Upper lobe of left lung (tissue), 6 donors: ENCODE data around the gene TFEB. TPM values are rescaled to one million over a fixed set of nuclear protein-coding genes. Genes with fewer than 3 reads are reported as not detected.
A peak's percentile ranks its signal among the peaks of the same experiment; 100 is the strongest.

Experiments
- ATAC-seq, 2 donors: fragments of 200-7000 bp; cut with Tn5 transposase; one replicate each; pipeline ENCODE4 v1.9.1; 2022; ENCODE audit warnings: mild to moderate bottlenecking in 2 of 2, moderate library complexity in 2 of 2; ENCODE audit not compliant: low FRiP score in 2 of 2
- DNase-seq, 2 donors: peaks; one replicate each; pipeline ENCODE4 v3.0.0-alpha.2; 2019 to 2020
- H3K27ac ChIP-seq, 4 donors: fragments of 200-600 bp; sonication (generic); one replicate each; pipeline ENCODE4 v1.5.1; 2016 to 2019
- H3K27me3 ChIP-seq, 4 donors: fragments of 200-600 bp; sonication (generic); one replicate each; pipeline ENCODE4 v1.5.1; 2017 to 2019
- H3K36me3 ChIP-seq, 4 donors: fragments of 200-600 bp; sonication (generic); one replicate each; pipeline ENCODE4 v1.5.1; 2016 to 2019
- H3K4me1 ChIP-seq, 4 donors: fragments of 200-600 bp; sonication (generic); one replicate each; pipeline ENCODE4 v1.5.1; 2018 to 2019
- H3K4me3 ChIP-seq, 4 donors: fragments of 200-600 bp; sonication (generic); one replicate each; pipeline ENCODE4 v1.5.1; 2017 to 2019; ENCODE audit warnings: mild to moderate bottlenecking in 2 of 4, moderate library complexity in 1 of 4
- H3K9me3 ChIP-seq, 4 donors: fragments of 200-600 bp; sonication (generic); one replicate each; pipeline ENCODE4 v1.5.1; 2018 to 2019
- EP300 ChIP-seq, 4 donors: sonication (generic); formaldehyde crosslinking; IDR thresholded peaks; one replicate each; pipeline ENCODE4 v1.5.1; 2017; ENCODE audit warnings: antibody characterized with exemption in 4 of 4, control low read depth in 2 of 4
- POLR2A ChIP-seq, 4 donors: fragments of 450-650 bp; IDR thresholded peaks; one replicate each; pipeline ENCODE4 v1.5.1; 2016 to 2017; ENCODE audit warnings: antibody characterized with exemption in 4 of 4, mild to moderate bottlenecking in 2 of 4
- POLR2AphosphoS5 ChIP-seq, 2 donors: sonication (generic); formaldehyde crosslinking; IDR thresholded peaks; one replicate each; pipeline ENCODE4 v1.5.1; 2017; ENCODE audit warnings: antibody characterized with exemption in 2 of 2
- WGBS, 2 donors: methylation state at CpG; one replicate each; pipeline ENCODE4 v1.1.5; 2017 to 2018; 5-methylcytosine and 5-hydroxymethylcytosine counted together
- total RNA-seq, 6 donors: library from RNA; depleted of rRNA in 4 of 6; stranded (reverse); fragments of >200 nt in 4 of 6; gene quantifications; one replicate each; pipeline versions ENCODE4 v1.1.0 to v1.2.1, GENCODE V29; 2016 to 2021
- TF ChIP-seq, protein P1 (sequence below), 6 experiments: fragments of 450-650 bp in 4 of 6; fragments of 200-600 bp in 2 of 6; sonication (generic) in 2 of 6; IDR thresholded peaks; one replicate each; pipeline ENCODE4 v1.5.1; 2016 to 2019; ENCODE audit warnings: antibody characterized with exemption in 6 of 6
- donor health status: DM: no; HTN: no; CAD: no; lungs with moderate emphysema.
- donor health status: DM: no; HTN: yes; CAD: no; lungs with severe emphysema.

TFEB gene
- total RNA-seq, 6 donors from 2014 or later: 20.2 to 46.0 (median 27.3) TPM

DNA sequence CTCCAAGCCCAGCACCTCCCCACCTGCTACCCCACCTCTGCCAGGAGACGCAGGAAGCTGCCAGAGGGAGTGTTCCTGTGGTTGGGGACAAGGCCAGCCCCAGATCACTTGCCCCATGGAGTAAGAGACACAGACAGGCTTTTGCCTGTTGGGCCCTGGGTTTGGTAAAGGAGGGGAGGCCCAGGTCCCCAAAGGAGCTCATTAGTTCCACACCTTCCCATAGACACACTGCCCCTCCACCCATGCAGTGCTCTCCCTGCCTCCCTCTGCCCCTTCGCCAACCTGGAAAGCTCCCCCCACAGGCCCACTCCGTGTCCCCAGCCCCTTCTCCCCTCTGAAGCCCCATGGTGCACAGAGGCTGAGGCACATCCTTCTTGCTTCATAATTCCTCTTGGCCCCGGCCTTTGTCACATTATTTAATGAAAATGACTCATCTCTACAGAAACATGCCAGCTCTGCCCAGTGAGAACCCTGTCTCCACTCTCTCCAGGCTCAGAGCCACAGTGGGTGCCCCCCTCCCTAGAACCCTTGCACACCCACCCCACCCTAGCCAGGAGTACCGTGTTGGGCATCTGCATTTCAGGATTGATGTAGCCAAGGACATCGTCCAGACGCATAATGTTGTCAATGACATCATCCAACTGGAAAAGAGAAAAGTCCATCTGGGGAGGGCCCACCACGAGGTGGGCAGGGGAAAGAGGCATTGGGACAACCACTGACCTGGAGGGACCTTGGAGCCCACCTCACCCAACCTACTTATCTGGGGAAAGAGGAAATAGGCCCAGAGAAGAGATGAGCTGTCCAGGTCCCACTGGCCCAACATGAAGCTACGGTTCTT, 46.0 kb downstream of the TFEB start:
- ATAC-seq (no peak), DNase-seq (no peak)
- Histone ChIP-seq H3K27me3 (no peaks in the 10 kb centered on the region), H3K36me3 (peaks cover 21 to 67% (median 50%) of the 10 kb centered on the region in 4 donors), H3K4me1 (peaks cover 0 to 6% (median 2%) of the 10 kb centered on the region in 4 donors), H3K27ac (no peak overlapping the region), H3K9me3 (no peaks in the 10 kb centered on the region), H3K4me3 (no peak overlapping the region)
- 86 to 87% methylated on average over 8 to 9 of the region's 9 CpGs for WGBS, 2 donors
- no peak for TF ChIP-seq POLR2AphosphoS5 (IDR thresholded peaks at IDR 0.05)
- no peak for TF ChIP-seq POLR2A (IDR thresholded peaks at IDR 0.05)
- TF ChIP-seq EP300 (IDR thresholded peaks at IDR 0.05): no peak
- TF ChIP-seq, protein P1, sequence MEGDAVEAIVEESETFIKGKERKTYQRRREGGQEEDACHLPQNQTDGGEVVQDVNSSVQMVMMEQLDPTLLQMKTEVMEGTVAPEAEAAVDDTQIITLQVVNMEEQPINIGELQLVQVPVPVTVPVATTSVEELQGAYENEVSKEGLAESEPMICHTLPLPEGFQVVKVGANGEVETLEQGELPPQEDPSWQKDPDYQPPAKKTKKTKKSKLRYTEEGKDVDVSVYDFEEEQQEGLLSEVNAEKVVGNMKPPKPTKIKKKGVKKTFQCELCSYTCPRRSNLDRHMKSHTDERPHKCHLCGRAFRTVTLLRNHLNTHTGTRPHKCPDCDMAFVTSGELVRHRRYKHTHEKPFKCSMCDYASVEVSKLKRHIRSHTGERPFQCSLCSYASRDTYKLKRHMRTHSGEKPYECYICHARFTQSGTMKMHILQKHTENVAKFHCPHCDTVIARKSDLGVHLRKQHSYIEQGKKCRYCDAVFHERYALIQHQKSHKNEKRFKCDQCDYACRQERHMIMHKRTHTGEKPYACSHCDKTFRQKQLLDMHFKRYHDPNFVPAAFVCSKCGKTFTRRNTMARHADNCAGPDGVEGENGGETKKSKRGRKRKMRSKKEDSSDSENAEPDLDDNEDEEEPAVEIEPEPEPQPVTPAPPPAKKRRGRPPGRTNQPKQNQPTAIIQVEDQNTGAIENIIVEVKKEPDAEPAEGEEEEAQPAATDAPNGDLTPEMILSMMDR (IDR thresholded peaks at IDR 0.05): no peak

DNA sequence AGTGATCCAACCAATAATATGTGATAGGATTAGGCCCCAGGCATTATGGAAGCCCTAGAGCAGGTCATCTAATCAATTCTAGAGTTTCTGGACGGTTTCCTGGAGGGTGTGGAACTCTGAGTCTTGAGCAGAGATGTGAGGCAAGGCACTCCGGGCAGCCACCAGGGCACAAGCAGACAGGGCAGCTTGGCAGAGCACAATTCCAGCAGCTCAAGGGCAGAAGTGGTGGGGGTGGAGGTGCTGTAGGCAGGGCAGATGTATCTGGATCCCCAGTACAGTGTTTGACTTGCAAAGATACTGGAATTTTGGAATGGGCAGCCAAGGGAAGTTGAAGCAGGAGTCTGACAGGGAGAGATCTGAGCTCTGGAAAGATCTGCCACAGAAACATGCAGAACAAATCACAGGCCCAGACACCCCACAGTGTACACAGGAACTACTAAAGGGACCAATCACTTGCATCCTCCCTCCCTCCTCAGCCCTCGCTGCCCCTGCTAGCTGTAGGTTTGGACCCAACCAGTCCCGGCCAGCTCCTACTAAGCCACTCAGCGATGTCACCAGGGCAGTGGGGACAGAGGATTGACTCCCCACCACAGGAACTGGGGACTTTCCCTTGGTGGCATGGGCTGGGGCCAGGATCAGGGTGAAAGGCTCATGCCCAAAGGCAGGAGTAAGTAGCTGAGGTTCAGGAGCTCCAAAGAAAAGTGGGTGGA, 47.0 kb downstream of the TFEB start:
- 82% methylated on average over 5 of the region's 5 CpGs; no CpG with 5 or more reads in 1 of the 2 donors for WGBS, 2 donors
- peaks cover 5 to 8% (median 6%) of the 10 kb centered on the region in 4 donors for H3K4me1 ChIP-seq
- no peak for ATAC-seq
- H3K27me3 ChIP-seq: no peaks in the 10 kb centered on the region
- TF ChIP-seq EP300 (IDR thresholded peaks at IDR 0.05) (no peak), POLR2A (IDR thresholded peaks at IDR 0.05) (no peak), POLR2AphosphoS5 (IDR thresholded peaks at IDR 0.05) (no peak)
- TF ChIP-seq, protein P1 (IDR thresholded peaks at IDR 0.05): no peak
- DNase-seq: no peak
- no peak overlapping the region for H3K27ac ChIP-seq
- H3K4me3 ChIP-seq: no peak overlapping the region
- peaks cover 21 to 71% (median 55%) of the 10 kb centered on the region in 4 donors for H3K36me3 ChIP-seq
- no peaks in the 10 kb centered on the region for H3K9me3 ChIP-seq

DNA sequence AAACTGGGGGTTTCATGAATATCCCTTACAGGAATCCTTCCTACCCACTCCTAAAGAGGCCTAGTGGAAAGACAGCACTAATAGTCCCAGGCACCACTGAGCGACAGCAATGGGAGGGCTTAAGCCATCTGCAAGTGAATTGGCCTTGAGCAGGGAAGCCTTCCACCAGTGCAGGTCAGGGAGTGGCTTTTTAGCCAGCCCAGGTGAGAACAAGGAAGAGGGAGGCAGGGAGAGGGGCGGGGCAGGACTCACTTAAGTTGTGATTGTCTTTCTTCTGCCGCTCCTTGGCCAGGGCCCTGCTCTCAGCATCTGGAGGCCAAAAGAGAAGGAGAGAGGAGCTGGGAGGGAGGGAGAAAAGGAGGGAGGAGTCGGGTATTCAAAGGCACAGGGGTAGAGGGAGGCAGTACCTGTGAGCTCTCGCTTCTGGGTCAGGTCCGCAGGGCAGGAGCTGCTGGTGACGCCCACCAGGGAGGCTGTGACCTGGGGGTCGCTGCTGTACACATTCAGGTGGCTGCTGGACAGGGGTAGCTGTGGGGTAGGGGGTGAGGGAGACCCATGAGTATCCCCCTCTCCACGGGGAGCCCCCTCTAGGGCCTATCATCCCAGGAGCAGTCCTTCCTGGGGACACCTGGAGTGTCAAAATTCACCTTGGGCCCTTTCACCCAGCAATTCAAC, 47.8 kb downstream of the TFEB start:
- TF ChIP-seq, protein P1 (IDR thresholded peaks at IDR 0.05): no peak
- TF ChIP-seq POLR2AphosphoS5 (IDR thresholded peaks at IDR 0.05) (no peak), EP300 (IDR thresholded peaks at IDR 0.05) (no peak), POLR2A (IDR thresholded peaks at IDR 0.05) (no peak)
- Histone ChIP-seq H3K27ac (no peak overlapping the region), H3K9me3 (no peaks in the 10 kb centered on the region), H3K4me1 (peaks cover 13 to 14% (median 13%) of the 10 kb centered on the region in 4 donors), H3K36me3 (peaks cover 21 to 71% (median 55%) of the 10 kb centered on the region in 4 donors), H3K27me3 (no peaks in the 10 kb centered on the region), H3K4me3 (no peak overlapping the region)
- ATAC-seq (no peak), DNase-seq (peak in 1 of 2 donors; percentile 41)
- WGBS, 2 donors: 74 to 80% methylated on average over 8 to 9 of the region's 9 CpGs

DNA sequence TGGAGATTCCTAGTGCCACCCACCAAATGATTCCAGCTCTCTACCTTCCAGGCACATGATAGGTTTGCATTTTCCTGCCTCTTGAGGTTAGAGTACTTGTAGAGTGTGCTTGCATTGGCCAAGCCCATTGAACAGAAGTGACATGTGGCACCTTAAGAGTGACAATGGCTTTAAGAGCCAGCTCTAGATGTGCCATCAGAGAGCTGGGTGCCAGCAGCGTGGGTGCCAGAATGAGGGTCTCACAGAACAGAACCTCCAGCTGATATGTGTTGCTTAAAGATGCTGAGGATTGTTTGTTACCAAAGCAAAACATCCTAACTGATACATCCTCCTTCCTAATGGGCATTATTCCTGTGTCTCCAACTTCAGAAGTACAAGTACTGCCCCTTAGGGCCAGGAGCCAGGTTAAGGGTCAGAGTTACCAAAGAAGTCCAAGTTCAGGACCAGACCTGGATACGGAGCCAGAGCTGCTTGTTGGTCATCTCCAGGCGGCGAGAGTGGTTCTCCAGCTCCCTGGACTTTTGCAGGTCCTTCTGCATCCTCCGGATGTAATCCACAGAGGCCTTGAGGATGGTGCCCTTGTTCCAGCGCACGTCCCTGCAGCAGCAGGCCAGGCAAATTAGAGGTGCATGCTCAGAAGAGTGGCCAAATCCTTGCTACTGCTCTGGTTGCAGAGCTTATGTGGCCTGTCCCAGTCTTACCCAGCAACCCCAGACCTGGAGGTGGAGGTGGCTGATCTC, 49.6 kb downstream of the TFEB start:
- no peak for ATAC-seq
- Histone ChIP-seq H3K27me3 (no peaks in the 10 kb centered on the region), H3K4me3 (no peak overlapping the region), H3K36me3 (peaks cover 21 to 67% (median 51%) of the 10 kb centered on the region in 4 donors), H3K27ac (no peak overlapping the region), H3K9me3 (no peaks in the 10 kb centered on the region), H3K4me1 (peaks cover 20 to 22% (median 22%) of the 10 kb centered on the region in 4 donors)
- no peak for DNase-seq
- TF ChIP-seq POLR2A (IDR thresholded peaks at IDR 0.05): no peak
- no peak for TF ChIP-seq POLR2AphosphoS5 (IDR thresholded peaks at IDR 0.05)
- TF ChIP-seq EP300 (IDR thresholded peaks at IDR 0.05): no peak
- TF ChIP-seq, protein P1 (IDR thresholded peaks at IDR 0.05): no peak
- WGBS, 2 donors: 87 to 98% methylated on average over 5 to 7 of the region's 7 CpGs
